ENCODE data around the gene LRMDA. TPM values are rescaled to one million over a fixed set of nuclear protein-coding genes. Genes with fewer than 3 reads are reported as not detected.
A peak's percentile ranks its signal among the peaks of the same experiment; 100 is the strongest.
"Not testable (repeated sequence)": the region's sequence is repeated elsewhere in the genome, so short reads cannot be mapped to it uniquely, and the experiment has no call there.

Gene LRMDA
- polyA plus RNA-seq, 1 donor from 2014 or later, result not detected

GRCh38 chr10:76125900-76126299, 694.5 kb downstream of the LRMDA start:
- Mint-ChIP-seq H3K36me3 (no peaks in the 10 kb centered on the region), H3K27ac (no peak overlapping the region), H3K27me3 (no peaks in the 10 kb centered on the region), H3K9me3 (peaks cover 0 to 3% (median 3%) of the 10 kb centered on the region in 3 donors), H3K4me1 (no peaks in the 10 kb centered on the region), H3K4me3 (no peak overlapping the region)

GRCh38 chr10:76126607-76127527, 695.4 kb downstream of the LRMDA start:
- no peak overlapping the region for H3K27ac Mint-ChIP-seq
- no peak overlapping the region for H3K4me3 Mint-ChIP-seq
- H3K36me3 Mint-ChIP-seq, result no peaks in the 10 kb centered on the region
- H3K27me3 Mint-ChIP-seq, result no peaks in the 10 kb centered on the region
- H3K9me3 Mint-ChIP-seq, result peaks cover 0 to 3% (median 3%) of the 10 kb centered on the region in 3 donors
- H3K4me1 Mint-ChIP-seq, result no peaks in the 10 kb centered on the region

- H3K4me3 Mint-ChIP-seq, result no peak overlapping the region
- H3K27ac Mint-ChIP-seq, result peak overlapping the region in 1 of 3 donors; percentile 10
- H3K9me3 Mint-ChIP-seq, result peaks cover 0 to 3% (median 3%) of the 10 kb centered on the region in 3 donors
- H3K27me3 Mint-ChIP-seq, result peaks cover 1% of the 10 kb centered on the region
- no peaks in the 10 kb centered on the region for H3K36me3 Mint-ChIP-seq
- no peaks in the 10 kb centered on the region for H3K4me1 Mint-ChIP-seq
Observed at GRCh38 chr10:76127984-76128589, 696.7 kb downstream of the LRMDA start.

GRCh38 chr10:76129213-76129612, 697.8 kb downstream of the LRMDA start:
- Mint-ChIP-seq H3K27ac (no peak overlapping the region), H3K36me3 (no peaks in the 10 kb centered on the region), H3K4me1 (no peaks in the 10 kb centered on the region), H3K4me3 (no peak overlapping the region), H3K9me3 (peaks cover 0 to 3% (median 3%) of the 10 kb centered on the region in 3 donors), H3K27me3 (peaks cover 1% of the 10 kb centered on the region)

GRCh38 chr10:76130892-76131291, 699.5 kb downstream of the LRMDA start:
- Mint-ChIP-seq H3K27me3 (peaks cover 1% of the 10 kb centered on the region), H3K36me3 (no peaks in the 10 kb centered on the region), H3K27ac (no peak overlapping the region), H3K4me1 (no peaks in the 10 kb centered on the region), H3K9me3 (peaks cover 0 to 3% (median 3%) of the 10 kb centered on the region in 3 donors), H3K4me3 (no peak overlapping the region)

- Mint-ChIP-seq H3K27ac (no peak overlapping the region), H3K4me1 (no peaks in the 10 kb centered on the region), H3K36me3 (no peaks in the 10 kb centered on the region), H3K4me3 (no peak overlapping the region), H3K9me3 (peaks cover 0 to 3% (median 3%) of the 10 kb centered on the region in 3 donors), H3K27me3 (peaks cover 1% of the 10 kb centered on the region)
Observed at GRCh38 chr10:76133597-76134255, 702.3 kb downstream of the LRMDA start.

- H3K4me3 Mint-ChIP-seq, result no peak overlapping the region
- no peaks in the 10 kb centered on the region for H3K4me1 Mint-ChIP-seq
- H3K27me3 Mint-ChIP-seq, result peaks cover 1% of the 10 kb centered on the region
- no peaks in the 10 kb centered on the region for H3K36me3 Mint-ChIP-seq
- H3K27ac Mint-ChIP-seq, result no peak overlapping the region
- peaks cover 0 to 7% (median 2%) of the 10 kb centered on the region in 3 donors for H3K9me3 Mint-ChIP-seq
Observed at GRCh38 chr10:76136961-76137360, 705.5 kb downstream of the LRMDA start.

GRCh38 chr10:76138286-76138685, 706.9 kb downstream of the LRMDA start:
- Mint-ChIP-seq H3K9me3 (peaks cover 0 to 7% (median 2%) of the 10 kb centered on the region in 3 donors), H3K27ac (no peak overlapping the region)

GRCh38 chr10:76138906-76139305, 707.5 kb downstream of the LRMDA start:
- Mint-ChIP-seq H3K9me3 (peaks cover 0 to 7% (median 2%) of the 10 kb centered on the region in 3 donors), H3K27me3 (no peaks in the 10 kb centered on the region), H3K4me1 (no peaks in the 10 kb centered on the region), H3K27ac (no peak overlapping the region), H3K36me3 (no peaks in the 10 kb centered on the region), H3K4me3 (no peak overlapping the region)

More at GRCh38 chr10:76138286-76138685, 706.9 kb downstream of the LRMDA start:
- no peak overlapping the region for H3K4me3 Mint-ChIP-seq
- H3K4me1 Mint-ChIP-seq, result no peaks in the 10 kb centered on the region
- no peaks in the 10 kb centered on the region for H3K27me3 Mint-ChIP-seq
- H3K36me3 Mint-ChIP-seq, result no peaks in the 10 kb centered on the region

GRCh38 chr10:76139431-76139830, 708.0 kb downstream of the LRMDA start:
- H3K27ac Mint-ChIP-seq, result no peak overlapping the region
- no peaks in the 10 kb centered on the region for H3K27me3 Mint-ChIP-seq
- no peak overlapping the region for H3K4me3 Mint-ChIP-seq

GRCh38 chr10:76141376-76141775, 710.0 kb downstream of the LRMDA start:
- Mint-ChIP-seq H3K4me3 (no peak overlapping the region), H3K4me1 (no peaks in the 10 kb centered on the region), H3K9me3 (peaks cover 2 to 7% (median 4%) of the 10 kb centered on the region in 3 donors), H3K36me3 (no peaks in the 10 kb centered on the region), H3K27ac (no peak overlapping the region), H3K27me3 (no peaks in the 10 kb centered on the region)

More at GRCh38 chr10:76139431-76139830, 708.0 kb downstream of the LRMDA start:
- no peaks in the 10 kb centered on the region for H3K36me3 Mint-ChIP-seq
- no peaks in the 10 kb centered on the region for H3K4me1 Mint-ChIP-seq
- H3K9me3 Mint-ChIP-seq, result peaks cover 0 to 7% (median 2%) of the 10 kb centered on the region in 3 donors

GRCh38 chr10:76148217-76148616, 716.8 kb downstream of the LRMDA start:
- not testable (repeated sequence) for H3K27me3 Mint-ChIP-seq, H3K4me3 Mint-ChIP-seq, H3K4me1 Mint-ChIP-seq, H3K36me3 Mint-ChIP-seq, H3K9me3 Mint-ChIP-seq
- H3K27ac Mint-ChIP-seq, result peak overlapping the region in 1 of 3 donors; percentile 64

- Mint-ChIP-seq H3K4me1 (no peaks in the 10 kb centered on the region), H3K27ac (no peak overlapping the region), H3K36me3 (peaks cover 2% of the 10 kb centered on the region), H3K4me3 (no peak overlapping the region), H3K9me3 (peaks cover 6 to 8% (median 6%) of the 10 kb centered on the region in 3 donors), H3K27me3 (no peaks in the 10 kb centered on the region)
Observed at GRCh38 chr10:76149182-76149581, 717.8 kb downstream of the LRMDA start.

GRCh38 chr10:76149602-76150138, 718.2 kb downstream of the LRMDA start:
- Mint-ChIP-seq H3K36me3 (peaks cover 2% of the 10 kb centered on the region), H3K27me3 (no peaks in the 10 kb centered on the region), H3K4me3 (no peak overlapping the region), H3K4me1 (no peaks in the 10 kb centered on the region), H3K27ac (no peak overlapping the region), H3K9me3 (peaks cover 6 to 9% (median 6%) of the 10 kb centered on the region in 3 donors)

Data from IgD-negative memory B cell (primary cell).